ENCODE results near the gene KLHL18. TPM values are rescaled to one million over a fixed set of nuclear protein-coding genes. Genes with fewer than 3 reads are reported as not detected.

Gene KLHL18
- total RNA-seq, result 10 to 100 TPM; 28.8 to 32.6 TPM

GRCh38 chr3:47282424-47283192 lies at the start of gene KLHL18, which contains the start of gene KIF9:
Gene KLHL18 (plus strand): TSS chr3:47282944. CDS start chr3:47282966, 22 bp downstream.
Gene KIF9 (minus strand): TSS chr3:47282799. CDS start chr3:47277374, 5,425 bp downstream.
- DNase-seq (peak; percentile 97), ATAC-seq (peak; percentile 92)
- POLR2A ChIA-PET, result interaction anchor here (0.6 to 2.3 kb wide), 7 partner anchors 9 to 360 kb away, joined by 3 to 10 read pairs (median 5); no protein-coding TSS in a partner anchor
- TF ChIP-seq CTCF (IDR thresholded peaks at IDR 0.05), result no peak
- Mint-ChIP-seq H3K36me3 (ENCODE audit: low read depth) (peaks cover 17% of the 10 kb centered on the region), H3K9me3 (no peaks in the 10 kb centered on the region), H3K27me3 (no peaks in the 10 kb centered on the region), H3K4me1 (ENCODE audit: low read depth) (peaks cover 33% of the 10 kb centered on the region), H3K27ac (peak within 1 kb of the TSS; percentile 100), H3K4me3 (peak within 1 kb of the TSS; percentile 98)
- CTCF ChIA-PET, result interaction anchor here (0.6 to 2.4 kb wide), 3 partner anchors 10 to 118 kb away, joined by 3 to 10 read pairs (median 3); partner anchors contain the start of gene SETD2
- intact Hi-C loops (cut with micrococcal nuclease), result no loop called here

GRCh38 chr3:47238017-47238416 lies 44.7 kb upstream of the KLHL18 start:
- H3K27me3 Mint-ChIP-seq, result no peaks in the 10 kb centered on the region
- H3K4me3 Mint-ChIP-seq, result no peak overlapping the region
- DNase-seq, result no peak
- no peaks in the 10 kb centered on the region for H3K4me1 Mint-ChIP-seq (ENCODE audit: low read depth)
- ChIA-PET POLR2A (no interaction called here), CTCF (no interaction called here)
- H3K9me3 Mint-ChIP-seq, result no peaks in the 10 kb centered on the region
- TF ChIP-seq CTCF (IDR thresholded peaks at IDR 0.05), result no peak
- intact Hi-C loops (cut with micrococcal nuclease), result no loop called here
- no peak overlapping the region for H3K27ac Mint-ChIP-seq
- H3K36me3 Mint-ChIP-seq (ENCODE audit: low read depth), result no peaks in the 10 kb centered on the region
- no peak for ATAC-seq

- ChIA-PET POLR2A (no interaction called here), CTCF (no interaction called here)
- Mint-ChIP-seq H3K9me3 (no peaks in the 10 kb centered on the region), H3K4me3 (no peak overlapping the region), H3K4me1 (ENCODE audit: low read depth) (no peaks in the 10 kb centered on the region), H3K27ac (no peak overlapping the region), H3K27me3 (no peaks in the 10 kb centered on the region), H3K36me3 (ENCODE audit: low read depth) (no peaks in the 10 kb centered on the region)
- no peak for ATAC-seq
- TF ChIP-seq CTCF (IDR thresholded peaks at IDR 0.05), result no peak
- no peak for DNase-seq
- intact Hi-C loops (cut with micrococcal nuclease), result no loop called here
Measured at GRCh38 chr3:47239929-47240328, 42.8 kb upstream of the KLHL18 start.

- no peaks in the 10 kb centered on the region for H3K36me3 Mint-ChIP-seq (ENCODE audit: low read depth)
- no peak overlapping the region for H3K4me3 Mint-ChIP-seq
- ATAC-seq, result no peak
- no peaks in the 10 kb centered on the region for H3K9me3 Mint-ChIP-seq
- H3K27me3 Mint-ChIP-seq, result no peaks in the 10 kb centered on the region
- ChIA-PET POLR2A (no interaction called here), CTCF (no interaction called here)
- no peak for TF ChIP-seq CTCF (IDR thresholded peaks at IDR 0.05)
- DNase-seq, result no peak
- intact Hi-C loops (cut with micrococcal nuclease), result no loop called here
- H3K27ac Mint-ChIP-seq, result no peak overlapping the region
- H3K4me1 Mint-ChIP-seq (ENCODE audit: low read depth), result no peaks in the 10 kb centered on the region
Measured at GRCh38 chr3:47243419-47244147, 39.2 kb upstream of the KLHL18 start.
